H1 (cell line): ENCODE results near the gene NUSAP1. TPM values are rescaled to one million over a fixed set of nuclear protein-coding genes. Genes with fewer than 3 reads are reported as not detected.

ENCODE experiments used
- CTCF ChIA-PET: fragments of 300-600 bp; sonication (Branson Sonifier 250); formaldehyde crosslinking; loops from one replicate; lab custom pipeline; 2021; ENCODE audit not compliant: partially characterized antibody; lab: Charles Lee
- POLR2A ChIA-PET: fragments of 300-600 bp; sonication (Branson Sonifier 250); formaldehyde crosslinking; loops from one replicate; lab custom pipeline; 2021; ENCODE audit warnings: inconsistent platforms; ENCODE audit not compliant: partially characterized antibody; lab: Charles Lee
- DNase-seq, 2 experiments: peaks; one replicate each; pipeline versions ENCODE4 v3.0.0 to v3.0.0-alpha.2; 2010 to 2022; ENCODE audit warnings: low spot score in 2 of 2, low read depth in 1 of 2, mixed read lengths in 1 of 2
- FAIRE-seq: peaks from 2 replicates; lab custom pipeline; 2011; peaks lifted over from hg19 to GRCh38; lab: Jason Lieb, UNC
- H2AFZ ChIP-seq: 2 replicates; pipeline ENCODE4 v1.8.1; 2012; ENCODE audit warnings: low read length, inconsistent platforms
- H2AK5ac ChIP-seq: 2 replicates; pipeline ENCODE4 v1.6.1; 2013; ENCODE audit warnings: low read depth, low read length
- H2BK120ac ChIP-seq: replicated peaks from 2 replicates; pipeline ENCODE3; 2013; ENCODE audit warnings: low read depth, low read length, inconsistent platforms
- H2BK12ac ChIP-seq: 2 replicates; pipeline ENCODE4 v1.6.1; 2013; ENCODE audit warnings: low read depth, low read length
- H2BK15ac ChIP-seq: 2 replicates; pipeline ENCODE4 v1.6.1; 2013; ENCODE audit warnings: low read length
- H2BK20ac ChIP-seq: 2 replicates; pipeline ENCODE4 v1.6.1; 2013; ENCODE audit warnings: low read length
- H2BK5ac ChIP-seq: 2 replicates; pipeline ENCODE4 v1.6.1; 2013; ENCODE audit warnings: low read depth, low read length
- H3K14ac ChIP-seq: 2 replicates; pipeline ENCODE4 v1.6.1; 2013; ENCODE audit warnings: inconsistent platforms; ENCODE audit not compliant: insufficient read length
- H3K18ac ChIP-seq: 2 replicates; pipeline ENCODE4 v1.6.1; 2013; ENCODE audit warnings: low read length; ENCODE audit errors: extremely low read depth
- H3K23ac ChIP-seq: 2 replicates; pipeline ENCODE4 v1.6.1; 2013; ENCODE audit warnings: inconsistent platforms; ENCODE audit not compliant: insufficient read length
- H3K23me2 ChIP-seq: 2 replicates; pipeline ENCODE4 v1.6.1; 2013; ENCODE audit warnings: low read depth, low read length
- H3K27ac ChIP-seq: 2 replicates; pipeline ENCODE4 v1.6.1; 2011; ENCODE audit warnings: low read depth, low read length, inconsistent platforms
- H3K27me3 ChIP-seq, 4 experiments: replicated peaks in 1 of 4; 1 replicate in 1 of 4; 2 replicates in 3 of 4; pipeline versions ENCODE4 v1.6.1 to v1.8.1; 2011 to 2013; ENCODE audit warnings: low read length in 3 of 4, mild to moderate bottlenecking in 3 of 4, inconsistent platforms in 2 of 4, mixed read lengths in 2 of 4, moderate library complexity in 1 of 4; ENCODE audit not compliant: control insufficient read depth in 3 of 4, insufficient read depth in 3 of 4; ENCODE audit errors: extremely low read depth in 1 of 4
- H3K36me3 ChIP-seq, 4 experiments: 2 replicates each; pipeline versions ENCODE4 v1.6.1 to v1.8.1; 2011 to 2013; ENCODE audit warnings: mild to moderate bottlenecking in 4 of 4, low read length in 3 of 4, moderate library complexity in 2 of 4, control low read depth in 1 of 4, inconsistent platforms in 1 of 4; ENCODE audit not compliant: insufficient read depth in 4 of 4, control insufficient read depth in 2 of 4
- H3K4ac ChIP-seq: replicated peaks from 2 replicates; pipeline ENCODE3; 2013; ENCODE audit warnings: low read length, low read depth, mixed read lengths, inconsistent platforms; ENCODE audit not compliant: insufficient read length
- H3K4me1 ChIP-seq, 4 experiments: replicated peaks in 1 of 4; 1 replicate in 1 of 4; 2 replicates in 3 of 4; pipeline versions ENCODE4 v1.6.1 to v1.8.1; 2011 to 2013; ENCODE audit warnings: low read length in 3 of 4, inconsistent platforms in 2 of 4, mixed read lengths in 1 of 4; ENCODE audit not compliant: insufficient read depth in 4 of 4, control insufficient read depth in 3 of 4
- H3K4me2 ChIP-seq, 2 experiments: 2 replicates each; pipeline versions ENCODE4 v1.6.1 to v1.8.1; 2011 to 2013; ENCODE audit warnings: low read depth in 2 of 2, low read length in 2 of 2, control low read depth in 1 of 2, inconsistent platforms in 1 of 2, mild to moderate bottlenecking in 1 of 2; ENCODE audit not compliant: insufficient read depth in 1 of 2
- H3K4me3 ChIP-seq, 4 experiments: fragments of 200-600, 300-600 bp in 1 of 4; sonication (generic), shearing (Covaris generic), sonication (Bioruptor Twin) in 1 of 4; 2 replicates each; pipeline versions ENCODE4 v1.5.1 to v1.8.1; 2011 to 2016; ENCODE audit warnings: low read length in 4 of 4, low read depth in 3 of 4, control low read depth in 2 of 4, inconsistent platforms in 2 of 4, mild to moderate bottlenecking in 2 of 4, mixed read lengths in 1 of 4, moderate library complexity in 1 of 4; ENCODE audit not compliant: insufficient read depth in 2 of 4; ENCODE audit errors: extremely low read depth in 1 of 4
- H3K56ac ChIP-seq: replicated peaks from 2 replicates; pipeline ENCODE3; 2013; ENCODE audit warnings: low read depth, mild to moderate bottlenecking, mixed read lengths, low read length, inconsistent platforms; ENCODE audit not compliant: insufficient read length
- H3K79me1 ChIP-seq: 2 replicates; pipeline ENCODE4 v1.6.1; 2013; ENCODE audit warnings: low read depth, low read length, control low read depth
- H3K79me2 ChIP-seq, 2 experiments: 2 replicates each; pipeline versions ENCODE4 v1.6.1 to v1.8.1; 2012 to 2013; ENCODE audit warnings: low read length in 2 of 2, mild to moderate bottlenecking in 2 of 2, inconsistent platforms in 1 of 2; ENCODE audit not compliant: insufficient read depth in 2 of 2, control insufficient read depth in 1 of 2
- H3K9ac ChIP-seq, 4 experiments: replicated peaks in 1 of 4; 1 replicate in 1 of 4; 2 replicates in 3 of 4; pipeline versions ENCODE4 v1.6.1 to v1.8.1; 2011 to 2013; ENCODE audit warnings: low read depth in 3 of 4, low read length in 3 of 4, control low read depth in 2 of 4, mild to moderate bottlenecking in 2 of 4, moderate library complexity in 2 of 4, inconsistent platforms in 1 of 4; ENCODE audit errors: extremely low read depth in 1 of 4
- H3K9me3 ChIP-seq, 2 experiments: 2 replicates each; pipeline versions ENCODE4 v1.6.1 to v1.8.1; 2012 to 2013; ENCODE audit warnings: mild to moderate bottlenecking in 2 of 2, moderate library complexity in 2 of 2, control low read depth in 1 of 2, inconsistent platforms in 1 of 2, low read depth in 1 of 2, low read length in 1 of 2, mixed read lengths in 1 of 2; ENCODE audit not compliant: insufficient read depth in 2 of 2
- H4K20me1 ChIP-seq, 2 experiments: replicated peaks in 1 of 2; 2 replicates each; pipeline versions ENCODE3 to v1.8.1; 2011 to 2013; ENCODE audit warnings: inconsistent platforms in 2 of 2, low read length in 2 of 2, mild to moderate bottlenecking in 1 of 2; ENCODE audit not compliant: insufficient read depth in 2 of 2, control insufficient read depth in 1 of 2
- H4K5ac ChIP-seq: 2 replicates; pipeline ENCODE4 v1.6.1; 2013; ENCODE audit warnings: low read length, low read depth, mixed read lengths, inconsistent platforms; ENCODE audit not compliant: insufficient read length
- H4K8ac ChIP-seq: 2 replicates; pipeline ENCODE4 v1.8.0; 2013; ENCODE audit warnings: mild to moderate bottlenecking, moderate library complexity, low read length, inconsistent platforms; ENCODE audit not compliant: insufficient read depth; ENCODE audit errors: extremely low read depth
- H4K91ac ChIP-seq: replicated peaks from 2 replicates; pipeline ENCODE3; 2013; ENCODE audit warnings: low read length, mixed read lengths, inconsistent platforms; ENCODE audit not compliant: insufficient read length
- CHD2 ChIP-seq: IDR thresholded peaks from 2 replicates; pipeline ENCODE4 v1.6.1; 2012; ENCODE audit warnings: low read length, improper control_type of control experiment
- CREB1 ChIP-seq: IDR thresholded peaks from 2 replicates; pipeline ENCODE4 v1.6.1; 2012; ENCODE audit warnings: inconsistent platforms
- GABPA ChIP-seq: IDR thresholded peaks from 2 replicates; pipeline ENCODE4 v1.6.1; 2011; ENCODE audit warnings: mild to moderate bottlenecking, low read length, moderate library complexity, borderline replicate concordance; ENCODE audit not compliant: insufficient read depth
- MAFK ChIP-seq: IDR thresholded peaks from 2 replicates; pipeline ENCODE4 v1.6.1; 2012; ENCODE audit warnings: low read depth, mild to moderate bottlenecking, improper control_type of control experiment, low read length
- NRF1 ChIP-seq: IDR thresholded peaks from 2 replicates; pipeline ENCODE4 v1.6.1; 2011; ENCODE audit warnings: mild to moderate bottlenecking, low read depth, low read length, improper control_type of control experiment
- POLR2AphosphoS5 ChIP-seq: IDR thresholded peaks from 2 replicates; pipeline ENCODE4 v1.6.1; 2011; ENCODE audit warnings: low read depth, low read length
- POU5F1 ChIP-seq: IDR thresholded peaks from 2 replicates; pipeline ENCODE4 v1.6.1; 2011; ENCODE audit warnings: low read depth, mild to moderate bottlenecking, low read length, moderate library complexity
- RFX5 ChIP-seq: IDR thresholded peaks from 2 replicates; pipeline ENCODE4 v1.6.1; 2011; ENCODE audit warnings: low read depth, low read length, improper control_type of control experiment, borderline replicate concordance
- SP2 ChIP-seq: IDR thresholded peaks from 2 replicates; pipeline ENCODE4 v1.6.1; 2012; ENCODE audit warnings: mild to moderate bottlenecking, low read length, inconsistent platforms
- SRF ChIP-seq: IDR thresholded peaks from 2 replicates; pipeline ENCODE4 v1.6.1; 2011; ENCODE audit warnings: mild to moderate bottlenecking, low read depth, low read length, moderate library complexity
- TEAD4 ChIP-seq: IDR thresholded peaks from 2 replicates; pipeline ENCODE4 v1.6.1; 2012; ENCODE audit warnings: low read depth, low read length, inconsistent platforms, mixed read lengths
- USF2 ChIP-seq: IDR thresholded peaks from 2 replicates; pipeline ENCODE4 v1.6.1; 2011; ENCODE audit warnings: low read length, improper control_type of control experiment
- WGBS, 2 experiments: shearing (Covaris generic) in 1 of 2; methylation state at CpG; one replicate each; pipeline versions ENCODE4 v1.1.6 to v1.1.7; 2013 to 2015; ENCODE audit warnings: low lambda C conversion rate in 2 of 2, mixed read lengths in 2 of 2, inconsistent platforms in 1 of 2, low coverage in 1 of 2, missing lambda C conversion rate in 1 of 2; ENCODE audit not compliant: insufficient replicate concordance in 2 of 2, insufficient coverage in 1 of 2, insufficient read length in 1 of 2; ENCODE audit errors: extremely low coverage in 1 of 2, missing lambda C conversion rate in 1 of 2; 5-methylcytosine and 5-hydroxymethylcytosine counted together
- polyA plus RNA-seq, 7 experiments: library from polyadenylated mRNA; depleted of rRNA in 3 of 7; stranded (reverse) in 5 of 7; unstranded in 2 of 7; fragments of >200 nt in 5 of 7; fragments of 200-250 nt in 2 of 7; gene quantifications; 1 replicate in 5 of 7; 2 replicates in 1 of 7; 4 replicates in 1 of 7; pipeline versions ENCODE4 v1.2.1 to v1.2.3, GENCODE V29; 2011 to 2013; ENCODE audit warnings: missing spikeins in 2 of 7, mixed read lengths in 2 of 7
- total RNA-seq: library from RNA; stranded (reverse); fragmentation: NEBNext Ultra II Directional; extraction: Animal tissue kit (Norgen Biotek cat#: 25700); gene quantifications from 2 replicates; pipeline ENCODE4 v1.2.1, GENCODE V29; 2021

The NUSAP1 gene
- total and polyA plus RNA-seq, 2 of the 8 experiments (the other 6 are each of a cell fraction or from before 2014, with no cell fraction given) = 60.8 to 144 TPM

GRCh38 chr15:41429003-41429890 lies 96.6 kb downstream of the NUSAP1 start:
- no peak overlapping the region for H2BK20ac ChIP-seq
- H3K79me2 ChIP-seq = peaks cover 5 to 42% of the 10 kb centered on the region in 2 experiments
- 0 out of 2 replicates have a peak, but pooled peaks cover 2% of the 10 kb centered on the region for H3K79me1 ChIP-seq
- 0 out of 8 replicates have a peak, but pooled peaks cover 0 to 2% (median 0%) of the 10 kb centered on the region in 4 experiments for H3K36me3 ChIP-seq
- no peak overlapping the region for H4K8ac ChIP-seq
- FAIRE-seq (no peak), DNase-seq (no peak)
- WGBS, 2 experiments = 92% methylated on average over 10 of the region's 10 CpGs; no CpG with 5 or more reads in 1 of the 2 experiments
- H2BK12ac ChIP-seq = no peak overlapping the region
- H2BK5ac ChIP-seq = no peak overlapping the region
- H3K27ac ChIP-seq = no peak overlapping the region
- no peak overlapping the region for H3K14ac ChIP-seq
- no peak overlapping the region for H3K18ac ChIP-seq
- H3K27me3 ChIP-seq = no peaks in the 10 kb centered on the region
- H3K4ac ChIP-seq = no peak overlapping the region
- no peak overlapping the region for H3K23ac ChIP-seq
- H3K23me2 ChIP-seq = no peaks in the 10 kb centered on the region
- H3K4me1 ChIP-seq = no peaks in the 10 kb centered on the region
- ChIA-PET CTCF (interaction anchor here (0.6 to 1.7 kb wide), 4 partner anchors 9 to 365 kb away, joined by 3 to 4 read pairs (median 4); no protein-coding TSS in a partner anchor), POLR2A (interaction anchor here (0.6 to 1.4 kb wide), 4 partner anchors 7 to 26 kb away, joined by 3 to 4 read pairs (median 4); partner anchors contain the start of gene RTF1)
- H2BK120ac ChIP-seq = no peak overlapping the region
- H3K4me3 ChIP-seq = no peak overlapping the region
- no peak overlapping the region for H2AFZ ChIP-seq
- no peak overlapping the region for H3K4me2 ChIP-seq
- no peak overlapping the region for H3K9ac ChIP-seq
- H3K56ac ChIP-seq = no peak overlapping the region
- no peak overlapping the region for H2AK5ac ChIP-seq
- H4K20me1 ChIP-seq = peaks cover 4 to 6% of the 10 kb centered on the region in 2 experiments
- no peaks in the 10 kb centered on the region for H3K9me3 ChIP-seq
- no peak overlapping the region for H2BK15ac ChIP-seq
- no peak overlapping the region for H4K5ac ChIP-seq
- H4K91ac ChIP-seq = no peak overlapping the region
- TF ChIP-seq TEAD4 (no peak), SP2 (no peak), CREB1 (no peak), POLR2AphosphoS5 (no peak), SRF (no peak), GABPA (no peak), RFX5 (no peak), POU5F1 (no peak), CHD2 (no peak), MAFK (no peak), USF2 (no peak), NRF1 (no peak)
